ENCODE results near the gene MED27. TPM values are rescaled to one million over a fixed set of nuclear protein-coding genes. Genes with fewer than 3 reads are reported as not detected.

The MED27 gene
- 10 to 100 TPM; 19.2 to 34.6 TPM for total RNA-seq

GRCh38 chr9:132079391-132080091 lies at the start of gene MED27:
Gene MED27 (minus strand): TSS chr9:132079867. CDS start chr9:132079844, 23 bp downstream.
- Mint-ChIP-seq H3K4me3 (peak within 1 kb of the TSS; percentile 98), H3K36me3 (ENCODE audit: low read depth) (peaks cover 41% of the 10 kb centered on the region), H3K9me3 (no peaks in the 10 kb centered on the region), H3K27me3 (no peaks in the 10 kb centered on the region), H3K27ac (peak within 1 kb of the TSS; percentile 97), H3K4me1 (peaks cover 35% of the 10 kb centered on the region)
- ATAC-seq (replicated peaks): peak; percentile 93

- ATAC-seq (replicated peaks): no peak
- H3K9me3 Mint-ChIP-seq: no peaks in the 10 kb centered on the region
- no peak overlapping the region for H3K27ac Mint-ChIP-seq
- no peak overlapping the region for H3K4me3 Mint-ChIP-seq
- peaks cover 44% of the 10 kb centered on the region for H3K27me3 Mint-ChIP-seq
- peaks cover 7% of the 10 kb centered on the region for H3K4me1 Mint-ChIP-seq
- H3K36me3 Mint-ChIP-seq (ENCODE audit: low read depth): no peaks in the 10 kb centered on the region
Measured at GRCh38 chr9:132127888-132128534, 48.3 kb upstream of the MED27 start.

GRCh38 chr9:132126680-132127236 lies 47.1 kb upstream of the MED27 start:
- Mint-ChIP-seq H3K27me3 (peaks cover 44% of the 10 kb centered on the region), H3K9me3 (no peaks in the 10 kb centered on the region), H3K4me1 (peaks cover 7% of the 10 kb centered on the region), H3K4me3 (peak overlapping the region; percentile 67), H3K36me3 (ENCODE audit: low read depth) (no peaks in the 10 kb centered on the region), H3K27ac (peak overlapping the region; percentile 22)
- ATAC-seq (replicated peaks): no peak

- Mint-ChIP-seq H3K4me1 (peaks cover 7% of the 10 kb centered on the region), H3K9me3 (no peaks in the 10 kb centered on the region), H3K36me3 (ENCODE audit: low read depth) (no peaks in the 10 kb centered on the region), H3K27ac (peak overlapping the region; percentile 22), H3K4me3 (peak overlapping the region; percentile 67), H3K27me3 (peaks cover 42% of the 10 kb centered on the region)
- peak; percentile 84 for ATAC-seq (replicated peaks)
Measured at GRCh38 chr9:132125944-132126679, 46.4 kb upstream of the MED27 start.

GRCh38 chr9:132125361-132125760 lies 45.7 kb upstream of the MED27 start:
- H3K27me3 Mint-ChIP-seq: peaks cover 47% of the 10 kb centered on the region
- H3K4me3 Mint-ChIP-seq: no peak overlapping the region
- no peaks in the 10 kb centered on the region for H3K36me3 Mint-ChIP-seq (ENCODE audit: low read depth)
- H3K9me3 Mint-ChIP-seq: no peaks in the 10 kb centered on the region
- H3K4me1 Mint-ChIP-seq: peaks cover 7% of the 10 kb centered on the region
- H3K27ac Mint-ChIP-seq: no peak overlapping the region
- no peak for ATAC-seq (replicated peaks)

GRCh38 chr9:132124800-132125199 lies 45.1 kb upstream of the MED27 start:
- H3K9me3 Mint-ChIP-seq: no peaks in the 10 kb centered on the region
- H3K27me3 Mint-ChIP-seq: peaks cover 44% of the 10 kb centered on the region
- H3K4me3 Mint-ChIP-seq: no peak overlapping the region
- H3K4me1 Mint-ChIP-seq: peaks cover 7% of the 10 kb centered on the region
- ATAC-seq (replicated peaks): no peak
- no peaks in the 10 kb centered on the region for H3K36me3 Mint-ChIP-seq (ENCODE audit: low read depth)
- H3K27ac Mint-ChIP-seq: no peak overlapping the region

- no peaks in the 10 kb centered on the region for H3K9me3 Mint-ChIP-seq
- H3K4me3 Mint-ChIP-seq: no peak overlapping the region
- H3K36me3 Mint-ChIP-seq (ENCODE audit: low read depth): no peaks in the 10 kb centered on the region
- ATAC-seq (replicated peaks): no peak
- H3K27ac Mint-ChIP-seq: no peak overlapping the region
- peaks cover 52% of the 10 kb centered on the region for H3K27me3 Mint-ChIP-seq
- H3K4me1 Mint-ChIP-seq: peaks cover 1% of the 10 kb centered on the region
Measured at GRCh38 chr9:132121021-132121420, 41.4 kb upstream of the MED27 start.

GRCh38 chr9:132117694-132118093 lies 38.0 kb upstream of the MED27 start:
- H3K27ac Mint-ChIP-seq: no peak overlapping the region
- H3K36me3 Mint-ChIP-seq (ENCODE audit: low read depth): no peaks in the 10 kb centered on the region
- H3K4me3 Mint-ChIP-seq: no peak overlapping the region
- no peaks in the 10 kb centered on the region for H3K9me3 Mint-ChIP-seq
- ATAC-seq (replicated peaks): no peak
- H3K4me1 Mint-ChIP-seq: no peaks in the 10 kb centered on the region
- peaks cover 50% of the 10 kb centered on the region for H3K27me3 Mint-ChIP-seq

GRCh38 chr9:132116583-132116982 lies 36.9 kb upstream of the MED27 start:
- Mint-ChIP-seq H3K27me3 (peaks cover 50% of the 10 kb centered on the region), H3K27ac (no peak overlapping the region), H3K9me3 (no peaks in the 10 kb centered on the region), H3K36me3 (ENCODE audit: low read depth) (no peaks in the 10 kb centered on the region), H3K4me3 (no peak overlapping the region), H3K4me1 (no peaks in the 10 kb centered on the region)
- ATAC-seq (replicated peaks): no peak

GRCh38 chr9:132114102-132114707 lies 34.5 kb upstream of the MED27 start:
- no peak overlapping the region for H3K27ac Mint-ChIP-seq
- H3K27me3 Mint-ChIP-seq: peaks cover 54% of the 10 kb centered on the region

GRCh38 chr9:132109291-132109690 lies 29.6 kb upstream of the MED27 start:
- Mint-ChIP-seq H3K4me1 (no peaks in the 10 kb centered on the region), H3K9me3 (no peaks in the 10 kb centered on the region), H3K27ac (no peak overlapping the region), H3K4me3 (no peak overlapping the region), H3K27me3 (peaks cover 34% of the 10 kb centered on the region), H3K36me3 (ENCODE audit: low read depth) (no peaks in the 10 kb centered on the region)
- no peak for ATAC-seq (replicated peaks)

More at GRCh38 chr9:132114102-132114707, 34.5 kb upstream of the MED27 start:
- Mint-ChIP-seq H3K4me1 (no peaks in the 10 kb centered on the region), H3K36me3 (ENCODE audit: low read depth) (no peaks in the 10 kb centered on the region), H3K4me3 (no peak overlapping the region), H3K9me3 (no peaks in the 10 kb centered on the region)
- peak; percentile 46 for ATAC-seq (replicated peaks)

GRCh38 chr9:132108728-132109127 lies 29.1 kb upstream of the MED27 start:
- no peaks in the 10 kb centered on the region for H3K36me3 Mint-ChIP-seq (ENCODE audit: low read depth)
- no peak overlapping the region for H3K27ac Mint-ChIP-seq
- H3K27me3 Mint-ChIP-seq: peaks cover 28% of the 10 kb centered on the region
- ATAC-seq (replicated peaks): no peak
- H3K4me1 Mint-ChIP-seq: no peaks in the 10 kb centered on the region
- H3K4me3 Mint-ChIP-seq: no peak overlapping the region
- no peaks in the 10 kb centered on the region for H3K9me3 Mint-ChIP-seq

GRCh38 chr9:132099741-132100407 lies 20.2 kb upstream of the MED27 start:
- H3K4me3 Mint-ChIP-seq: no peak overlapping the region
- H3K36me3 Mint-ChIP-seq (ENCODE audit: low read depth): no peaks in the 10 kb centered on the region
- peak; percentile 87 for ATAC-seq (replicated peaks)
- no peak overlapping the region for H3K27ac Mint-ChIP-seq
- H3K27me3 Mint-ChIP-seq: peaks cover 37% of the 10 kb centered on the region
- H3K4me1 Mint-ChIP-seq: no peaks in the 10 kb centered on the region
- H3K9me3 Mint-ChIP-seq: peaks cover 8% of the 10 kb centered on the region

- Mint-ChIP-seq H3K36me3 (ENCODE audit: low read depth) (no peaks in the 10 kb centered on the region), H3K27me3 (peaks cover 41% of the 10 kb centered on the region), H3K27ac (no peak overlapping the region), H3K9me3 (peaks cover 8% of the 10 kb centered on the region), H3K4me3 (no peak overlapping the region), H3K4me1 (no peaks in the 10 kb centered on the region)
- ATAC-seq (replicated peaks): no peak
Measured at GRCh38 chr9:132099167-132099566, 19.5 kb upstream of the MED27 start.

Data from activated T-helper 17 cell treated with anti-CD3 and anti-CD28 coated beads, Interleukin-2, amount 50 U/mL, for 72 hours (primary cell).